Endothelial cell of umbilical vein (primary cell): ENCODE data around the gene PPFIBP1. TPM values are rescaled to one million over a fixed set of nuclear protein-coding genes. Genes with fewer than 3 reads are reported as not detected.

Experiments used
- BruUV-seq: library from RNA; stranded (reverse); fragments of 400-500 nt; replicated peaks from 2 replicates; lab custom pipeline; 2021; lab: Mats Ljungman, UMichigan
- CTCF ChIA-PET: fragments of 300-600, 350-600 bp; sonication (Branson Sonifier 250); formaldehyde crosslinking; loops from one replicate; lab custom pipeline; 2021; ENCODE audit warnings: antibody characterized with exemption, inconsistent platforms; lab: Charles Lee
- POLR2A ChIA-PET: fragments of 300-600, 350-600 bp; sonication (Branson Sonifier 250); formaldehyde crosslinking; loops from one replicate; lab custom pipeline; 2021; ENCODE audit warnings: antibody characterized with exemption, inconsistent platforms; lab: Charles Lee
- DNase-seq: peaks from one replicate; pipeline ENCODE4 v3.0.0-alpha.2; 2011; ENCODE audit warnings: low read depth, low spot score
- FAIRE-seq: peaks from 2 replicates; lab custom pipeline; 2011; peaks lifted over from hg19 to GRCh38; lab: Jason Lieb, UNC
- H2AFZ ChIP-seq: 2 replicates; pipeline ENCODE4 v1.6.0; 2012; ENCODE audit warnings: low read depth, low read length, control low read depth, inconsistent platforms
- H3K27ac ChIP-seq: 2 replicates; pipeline ENCODE4 v1.5.1; 2011; ENCODE audit warnings: low read depth, mild to moderate bottlenecking, control low read depth, low read length, moderate library complexity; ENCODE audit not compliant: insufficient read depth
- H3K27me3 ChIP-seq, 2 experiments: 2 replicates each; pipeline versions ENCODE4 v1.6.0 to v1.6.1; 2011; ENCODE audit warnings: low read length in 2 of 2, mixed read lengths in 1 of 2; ENCODE audit not compliant: control insufficient read depth in 2 of 2, insufficient read depth in 2 of 2
- H3K36me3 ChIP-seq, 2 experiments: 2 replicates in 1 of 2; 3 replicates in 1 of 2; pipeline ENCODE4 v1.5.1; 2011; ENCODE audit warnings: low read length in 2 of 2, mild to moderate bottlenecking in 1 of 2, moderate library complexity in 1 of 2; ENCODE audit not compliant: control insufficient read depth in 2 of 2, insufficient read depth in 2 of 2; ENCODE audit errors: extremely low read depth in 1 of 2
- H3K4me1 ChIP-seq: 3 replicates; pipeline ENCODE4 v1.5.1; 2011; ENCODE audit warnings: mild to moderate bottlenecking, low read length; ENCODE audit not compliant: control insufficient read depth, insufficient read depth; ENCODE audit errors: extremely low read depth
- H3K4me2 ChIP-seq: 2 replicates; pipeline ENCODE4 v1.6.1; 2011; ENCODE audit warnings: low read length, control low read depth, mixed read lengths; ENCODE audit not compliant: insufficient read depth
- H3K4me3 ChIP-seq, 3 experiments: fragments of 200-600 bp in 1 of 3; sonication (generic), shearing (Covaris generic) in 1 of 3; replicated peaks in 1 of 3; 2 replicates each; pipeline ENCODE4 v1.5.1; 2011 to 2016; ENCODE audit warnings: control low read depth in 3 of 3, low read length in 3 of 3, mild to moderate bottlenecking in 2 of 3, inconsistent platforms in 1 of 3, low read depth in 1 of 3, moderate library complexity in 1 of 3; ENCODE audit not compliant: insufficient read depth in 1 of 3
- H3K79me2 ChIP-seq: 2 replicates; pipeline ENCODE4 v1.6.0; 2012; ENCODE audit warnings: low read length, inconsistent platforms; ENCODE audit not compliant: control insufficient read depth, insufficient read depth
- H3K9ac ChIP-seq: replicated peaks from 2 replicates; pipeline ENCODE3; 2011; ENCODE audit warnings: low read length, control low read depth; ENCODE audit not compliant: insufficient read depth; ENCODE audit errors: extremely low read depth
- H3K9me1 ChIP-seq: replicated peaks from 3 replicates; pipeline ENCODE4 v1.6.0; 2011; ENCODE audit warnings: mild to moderate bottlenecking, low read length; ENCODE audit not compliant: control insufficient read depth, insufficient read depth; ENCODE audit errors: extremely low read depth
- H3K9me3 ChIP-seq: replicated peaks from 2 replicates; pipeline ENCODE4 v1.5.1; 2012; ENCODE audit warnings: low read length, inconsistent platforms; ENCODE audit not compliant: control insufficient read depth, insufficient read depth
- H4K20me1 ChIP-seq: replicated peaks from 2 replicates; pipeline ENCODE3; 2011; ENCODE audit warnings: mild to moderate bottlenecking, low read length; ENCODE audit not compliant: control insufficient read depth, insufficient read depth; ENCODE audit errors: extremely low read depth
- CTCF ChIP-seq, 2 donors: IDR thresholded peaks; 1 replicate in 1 of 2; 2 replicates in 1 of 2; pipeline ENCODE4 v1.5.1; 2011; ENCODE audit warnings: low read length in 2 of 2, mild to moderate bottlenecking in 2 of 2, moderate library complexity in 2 of 2, control low read depth in 1 of 2, inconsistent platforms in 1 of 2, low read depth in 1 of 2; ENCODE audit not compliant: insufficient read depth in 1 of 2; ENCODE audit errors: extremely low read depth in 1 of 2
- EZH2 ChIP-seq: IDR thresholded peaks from 2 replicates; pipeline ENCODE4 v1.6.1; 2012; ENCODE audit warnings: borderline replicate concordance, low read depth, mild to moderate bottlenecking, moderate library complexity, low read length, inconsistent platforms; ENCODE audit not compliant: severe bottlenecking
- FOS ChIP-seq: IDR thresholded peaks from 2 replicates; pipeline ENCODE4 v1.6.1; 2011; ENCODE audit warnings: mild to moderate bottlenecking, low read length, moderate library complexity, borderline replicate concordance; ENCODE audit not compliant: insufficient read depth
- GATA2 ChIP-seq: IDR thresholded peaks from 2 replicates; pipeline ENCODE4 v1.7.0; 2011; ENCODE audit warnings: low read depth, mild to moderate bottlenecking, moderate library complexity, mixed read lengths, low read length; ENCODE audit not compliant: insufficient read length, insufficient read depth
- JUN ChIP-seq: IDR thresholded peaks from 2 replicates; pipeline ENCODE4 v1.6.1; 2011; ENCODE audit warnings: borderline replicate concordance, low read depth; ENCODE audit not compliant: insufficient read length, insufficient read depth
- MAX ChIP-seq: IDR thresholded peaks from 2 replicates; pipeline ENCODE4 v1.6.1; 2011; ENCODE audit not compliant: insufficient read depth, insufficient read length
- MYC ChIP-seq: IDR thresholded peaks from one replicate; pipeline ENCODE4 v1.6.1; 2011; ENCODE audit warnings: mild to moderate bottlenecking, low read depth, low read length
- POLR2A ChIP-seq: IDR thresholded peaks from 2 replicates; pipeline ENCODE4 v1.6.1; 2012; ENCODE audit warnings: low read depth, mild to moderate bottlenecking, control low read depth, low read length
- POLR2AphosphoS5 ChIP-seq: IDR thresholded peaks from 2 replicates; pipeline ENCODE4 v1.6.1; 2012; ENCODE audit warnings: low read depth, mild to moderate bottlenecking, control low read depth, low read length, moderate library complexity; ENCODE audit not compliant: insufficient read depth
- dilution Hi-C: fragments of 300-500 bp; cut with MboI; formaldehyde crosslinking; loops from one replicate; pipeline ENCODE4 v1.15.0; 2019; ENCODE audit warnings: low sequenced_read_pairs; ENCODE audit not compliant: extremely low pct_ligation_motif_present
- intact Hi-C: fragments of 100-400 bp; cut with micrococcal nuclease; formaldehyde crosslinking; loops from one replicate; pipeline ENCODE4 v1.10.0; 2022
- polyA plus RNA-seq, 4 experiments: library from polyadenylated mRNA; depleted of rRNA in 3 of 4; stranded (reverse) in 3 of 4; unstranded in 1 of 4; fragments of >200 nt; gene quantifications; 2 replicates each; pipeline versions ENCODE4 v1.2.1 to v1.2.3, GENCODE V29; 2011 to 2012; ENCODE audit warnings: missing spikeins in 1 of 4
- total RNA-seq: library from RNA; stranded (reverse); gene quantifications from 2 replicates; pipeline ENCODE4 v1.2.3, GENCODE V29; 2021

The PPFIBP1 gene
- total and polyA plus RNA-seq, 2 donors (not counting 3 experiments of a cell fraction or from before 2014, with no cell fraction given): 45.5 to 154 TPM

- dilution Hi-C loops: no loop called here
- H3K79me2 ChIP-seq: peaks cover 97% of the 10 kb centered on the region
- H3K9me1 ChIP-seq: no peaks in the 10 kb centered on the region
- H3K9ac ChIP-seq: no peak overlapping the region
- H3K9me3 ChIP-seq: no peaks in the 10 kb centered on the region
- POLR2A ChIA-PET: no interaction called here
- BruUV-seq: no TSS peak
- no peak overlapping the region for H3K4me2 ChIP-seq
- H3K27me3 ChIP-seq: no peaks in the 10 kb centered on the region
- FAIRE-seq (no peak), DNase-seq (no peak)
- CTCF ChIA-PET: interaction anchor here (0.7 to 1.6 kb wide), 7 partner anchors 9 to 107 kb away, joined by 3 to 6 read pairs (median 3); no protein-coding TSS in a partner anchor
- no peak overlapping the region for H3K4me3 ChIP-seq
- peaks cover 9% of the 10 kb centered on the region for H3K4me1 ChIP-seq
- no peak overlapping the region for H2AFZ ChIP-seq
- H3K27ac ChIP-seq: no peak overlapping the region
- intact Hi-C loops: no loop called here
- peaks cover 0 to 2% of the 10 kb centered on the region in 2 experiments for H3K36me3 ChIP-seq
- TF ChIP-seq MAX (no peak), POLR2A (no peak), EZH2 (no peak), FOS (no peak), MYC (no peak), POLR2AphosphoS5 (no peak), GATA2 (no peak), JUN (no peak), CTCF (IDR thresholded peaks at IDR 0.05; ENCODE audit: extremely low read depth in 1 of 2, insufficient read depth in 1 of 2, low read depth in 1 of 2, low read length in 2 of 2) (no peak)
- H4K20me1 ChIP-seq: peaks cover 11% of the 10 kb centered on the region
Measured at GRCh38 chr12:27531896-27532295, 7.9 kb downstream of the PPFIBP1 start.
